IMR-90 (cell line): ENCODE measurements around the gene SPOCK3. TPM values are rescaled to one million over a fixed set of nuclear protein-coding genes. Genes with fewer than 3 reads are reported as not detected.

Experiments used
- ATAC-seq: fragments of 200-7000 bp; cut with Tn5 transposase; 2 replicates; pipeline ENCODE4 v1.9.1; 2020; ENCODE audit warnings: low read depth, mild to moderate bottlenecking, moderate library complexity
- BruUV-seq: library from RNA; stranded (reverse); fragments of 400-500 nt; replicated peaks from 2 replicates; lab custom pipeline; 2021; lab: Mats Ljungman, UMichigan
- CTCF ChIA-PET: fragments of 300-600 bp; formaldehyde crosslinking; extraction: SDS; loops from one replicate; lab custom pipeline; 2021; ENCODE audit warnings: antibody characterized with exemption; lab: Yijun Ruan, JAX
- POLR2A ChIA-PET: fragments of 300-600 bp; sonication (Branson Sonifier 250); formaldehyde crosslinking; loops from one replicate; lab custom pipeline; 2022; ENCODE audit warnings: antibody characterized with exemption; ENCODE audit not compliant: unreplicated experiment; lab: Charles Lee
- DNase-seq: peaks from one replicate; pipeline ENCODE4 v3.0.0; 2013
- H2AFZ ChIP-seq: replicated peaks from 2 replicates; pipeline ENCODE3; 2013; ENCODE audit warnings: low read length, mild to moderate bottlenecking; ENCODE audit not compliant: poor library complexity
- H2AK5ac ChIP-seq: 2 replicates; pipeline ENCODE4 v1.6.1; 2013; ENCODE audit warnings: low read depth, low read length, inconsistent platforms
- H2AK9ac ChIP-seq: replicated peaks from 2 replicates; pipeline ENCODE3; 2013; ENCODE audit warnings: mild to moderate bottlenecking, low read depth, low read length, moderate library complexity; ENCODE audit not compliant: poor library complexity
- H2BK120ac ChIP-seq: 2 replicates; pipeline ENCODE4 v1.6.1; 2013; ENCODE audit warnings: low read depth, low read length, inconsistent platforms
- H2BK15ac ChIP-seq: 3 replicates; pipeline ENCODE4 v1.6.1; 2013; ENCODE audit warnings: low read depth, low read length, inconsistent platforms
- H2BK20ac ChIP-seq: 2 replicates; pipeline ENCODE4 v1.6.1; 2013; ENCODE audit warnings: low read depth, mild to moderate bottlenecking, inconsistent platforms, low read length, moderate library complexity
- H2BK5ac ChIP-seq: 2 replicates; pipeline ENCODE4 v1.6.1; 2013; ENCODE audit warnings: mild to moderate bottlenecking, low read depth, low read length, inconsistent platforms; ENCODE audit not compliant: poor library complexity, severe bottlenecking
- H3K14ac ChIP-seq: replicated peaks from 2 replicates; pipeline ENCODE4 v1.6.1; 2013; ENCODE audit warnings: low read depth, low read length, inconsistent platforms
- H3K18ac ChIP-seq: 2 replicates; pipeline ENCODE4 v1.6.1; 2013; ENCODE audit warnings: low read depth, low read length, control low read depth
- H3K23ac ChIP-seq: 2 replicates; pipeline ENCODE4 v1.6.1; 2013; ENCODE audit warnings: low read depth, low read length, inconsistent platforms
- H3K27ac ChIP-seq: 2 replicates; pipeline ENCODE4 v1.5.1; 2013; ENCODE audit warnings: mild to moderate bottlenecking, control low read depth, low read length; ENCODE audit not compliant: insufficient read depth
- H3K27me3 ChIP-seq: 2 replicates; pipeline ENCODE4 v1.6.1; 2013; ENCODE audit warnings: low read length; ENCODE audit not compliant: control insufficient read depth, insufficient read depth
- H3K36me3 ChIP-seq: 2 replicates; pipeline ENCODE4 v1.6.1; 2013; ENCODE audit warnings: low read length, mixed read lengths; ENCODE audit not compliant: control insufficient read depth, insufficient read depth
- H3K4ac ChIP-seq: 2 replicates; pipeline ENCODE4 v1.6.1; 2013; ENCODE audit warnings: low read depth, low read length, inconsistent platforms
- H3K4me1 ChIP-seq: 2 replicates; pipeline ENCODE4 v1.6.1; 2013; ENCODE audit warnings: low read length, mixed read lengths; ENCODE audit not compliant: control insufficient read depth, insufficient read depth
- H3K4me2 ChIP-seq: 2 replicates; pipeline ENCODE4 v1.6.1; 2013; ENCODE audit warnings: low read depth, mild to moderate bottlenecking, control low read depth, low read length, moderate library complexity
- H3K4me3 ChIP-seq: 2 replicates; pipeline ENCODE4 v1.5.1; 2013; ENCODE audit warnings: low read depth, mild to moderate bottlenecking, control low read depth, low read length, moderate library complexity; ENCODE audit not compliant: insufficient read depth
- H3K56ac ChIP-seq: 2 replicates; pipeline ENCODE4 v1.6.1; 2013; ENCODE audit warnings: low read length, inconsistent platforms; ENCODE audit not compliant: insufficient read depth; ENCODE audit errors: extremely low read depth
- H3K79me1 ChIP-seq, 2 experiments: 2 replicates each; pipeline ENCODE4 v1.6.1; 2013; ENCODE audit warnings: low read length in 2 of 2, inconsistent platforms in 1 of 2, low read depth in 1 of 2
- H3K9ac ChIP-seq: 2 replicates; pipeline ENCODE4 v1.6.1; 2013; ENCODE audit warnings: low read depth, low read length, control low read depth
- H3K9me1 ChIP-seq: 2 replicates; pipeline ENCODE4 v1.6.1; 2013; ENCODE audit warnings: low read length, inconsistent platforms; ENCODE audit not compliant: insufficient read depth
- H3K9me3 ChIP-seq: 2 replicates; pipeline ENCODE4 v1.6.1; 2013; ENCODE audit warnings: low read length; ENCODE audit not compliant: control insufficient read depth, insufficient read depth
- H4K20me1 ChIP-seq: 2 replicates; pipeline ENCODE4 v1.6.1; 2013; ENCODE audit warnings: low read length, inconsistent platforms; ENCODE audit not compliant: insufficient read depth
- H4K5ac ChIP-seq: 2 replicates; pipeline ENCODE4 v1.6.1; 2013; ENCODE audit warnings: mild to moderate bottlenecking, low read depth, low read length, control low read depth
- H4K8ac ChIP-seq, 2 experiments: 2 replicates each; pipeline ENCODE4 v1.6.1; 2013; ENCODE audit warnings: low read depth in 2 of 2, low read length in 2 of 2, control low read depth in 1 of 2, inconsistent platforms in 1 of 2
- H4K91ac ChIP-seq: 2 replicates; pipeline ENCODE4 v1.6.1; 2013; ENCODE audit warnings: low read depth, low read length, inconsistent platforms; ENCODE audit not compliant: insufficient read depth
- BHLHE40 ChIP-seq: fragments of 150-350 bp; IDR thresholded peaks from 2 replicates; pipeline ENCODE4 v1.6.1; 2016; ENCODE audit warnings: mild to moderate bottlenecking, low read depth, low read length
- CEBPB ChIP-seq: IDR thresholded peaks from 2 replicates; pipeline ENCODE4 v1.6.1; 2012; ENCODE audit warnings: low read depth, low read length, improper control_type of control experiment
- CHD1 ChIP-seq: IDR thresholded peaks from 2 replicates; pipeline ENCODE4 v1.6.1; 2012; ENCODE audit warnings: low read depth, low read length, improper control_type of control experiment
- FOS ChIP-seq: fragments of 150-350 bp; IDR thresholded peaks from 2 replicates; pipeline ENCODE4 v1.6.1; 2016; ENCODE audit warnings: low read depth, low read length
- MAFK ChIP-seq: IDR thresholded peaks from 2 replicates; pipeline ENCODE4 v1.6.1; 2012; ENCODE audit warnings: low read depth, low read length, improper control_type of control experiment
- MAZ ChIP-seq: IDR thresholded peaks from 2 replicates; pipeline ENCODE4 v1.6.1; 2012; ENCODE audit warnings: low read depth, mild to moderate bottlenecking, low read length, improper control_type of control experiment, moderate library complexity, borderline replicate concordance
- MXI1 ChIP-seq: IDR thresholded peaks from 2 replicates; pipeline ENCODE4 v1.6.1; 2012; ENCODE audit warnings: low read depth, mild to moderate bottlenecking, low read length, moderate library complexity, borderline replicate concordance
- NFE2L2 ChIP-seq: fragments of 150-350 bp; IDR thresholded peaks from 2 replicates; pipeline ENCODE4 v1.6.1; 2016; ENCODE audit warnings: low read depth, mild to moderate bottlenecking, low read length
- POLR2A ChIP-seq: IDR thresholded peaks from 2 replicates; pipeline ENCODE4 v1.6.1; 2012; ENCODE audit warnings: mild to moderate bottlenecking, low read depth, low read length
- RAD21 ChIP-seq: IDR thresholded peaks from 2 replicates; pipeline ENCODE4 v1.6.1; 2012; ENCODE audit warnings: low read length, improper control_type of control experiment
- RCOR1 ChIP-seq: IDR thresholded peaks from 2 replicates; pipeline ENCODE4 v1.6.1; 2012; ENCODE audit warnings: mild to moderate bottlenecking, low read length, improper control_type of control experiment; ENCODE audit not compliant: insufficient replicate concordance
- RFX5 ChIP-seq: IDR thresholded peaks from 2 replicates; pipeline ENCODE4 v1.8.0; 2012; ENCODE audit warnings: low read depth, mild to moderate bottlenecking, low read length, moderate library complexity
- SMC3 ChIP-seq: fragments of 150-350 bp; IDR thresholded peaks from 2 replicates; pipeline ENCODE4 v1.6.1; 2016; ENCODE audit warnings: low read depth, mild to moderate bottlenecking, antibody characterized with exemption, low read length, moderate library complexity
- WGBS, 2 experiments: methylation state at CpG; one replicate each; pipeline versions ENCODE4 v1.1.5 to v1.1.7; 2013; ENCODE audit warnings: missing lambda C conversion rate in 2 of 2; ENCODE audit not compliant: insufficient read length in 1 of 2; ENCODE audit errors: extremely low coverage in 2 of 2; 5-methylcytosine and 5-hydroxymethylcytosine counted together
- dilution Hi-C: fragments of 300-500 bp; cut with HindIII; formaldehyde crosslinking; loops from one replicate; pipeline ENCODE4 v1.14.3; 2018; ENCODE audit warnings: low sequenced_read_pairs; ENCODE audit not compliant: unreplicated experiment
- in situ Hi-C: fragments of 300-500 bp; cut with MboI; formaldehyde crosslinking; loops from 3 replicates; pipeline ENCODE4 v1.14.3; 2019; ENCODE audit warnings: low sequenced_read_pairs, inconsistent platforms, mixed read lengths
- intact Hi-C: fragments of 100-400 bp; cut with micrococcal nuclease; formaldehyde crosslinking; loops from 2 replicates; pipeline ENCODE4 v1.10.0; 2022
- polyA plus RNA-seq, 3 experiments: library from polyadenylated mRNA; depleted of rRNA; stranded (reverse); fragments of >200 nt; gene quantifications; 2 replicates each; pipeline ENCODE4 v1.2.3, GENCODE V29; 2012; ENCODE audit warnings: low replicate concordance in 1 of 3
- total RNA-seq: library from RNA; depleted of rRNA; stranded (reverse); fragments of >200 nt; gene quantifications from 2 replicates; pipeline ENCODE4 v1.2.3, GENCODE V29; 2012
- TF ChIP-seq, protein P1 (sequence below): fragments of 150-350 bp; IDR thresholded peaks from 2 replicates; pipeline ENCODE4 v1.6.1; 2017; ENCODE audit warnings: mild to moderate bottlenecking, antibody characterized with exemption, low read length, low read depth
- TF ChIP-seq, protein P2 (sequence below): fragments of 150-350 bp; IDR thresholded peaks from 2 replicates; pipeline ENCODE4 v1.6.1; 2016; ENCODE audit warnings: low read depth, mild to moderate bottlenecking, low read length, moderate library complexity, borderline replicate concordance

SPOCK3 gene
- total and polyA plus RNA-seq, 2 of the 4 experiments (the other 2 are of a cell fraction) = not detected

DNA sequence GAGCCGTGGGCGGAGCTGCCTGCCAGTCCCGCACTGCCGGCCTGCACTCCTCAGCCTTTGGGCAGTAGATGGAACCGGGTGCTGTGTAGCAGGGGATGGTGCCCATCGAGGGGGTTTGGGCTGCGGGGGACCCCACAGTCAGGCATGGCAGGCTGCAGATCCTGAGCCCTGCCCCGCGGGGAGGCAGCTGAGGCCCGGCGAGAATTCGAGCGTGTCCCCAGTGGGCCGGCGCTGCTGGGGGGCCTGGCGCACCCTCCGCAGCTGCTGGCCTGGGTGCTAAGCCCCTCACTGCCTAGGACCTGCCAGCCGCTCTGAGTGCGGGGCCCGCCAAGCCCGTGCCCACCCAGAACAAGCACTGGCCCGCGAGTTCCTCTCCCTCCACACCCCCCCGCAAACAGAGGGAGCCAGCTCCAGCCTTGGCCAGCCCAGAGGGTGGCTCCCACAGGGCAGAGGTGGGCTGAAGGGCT lies 391.5 kb downstream of the SPOCK3 start:
- H4K8ac ChIP-seq = no peak overlapping the region
- no peak overlapping the region for H2AFZ ChIP-seq
- ChIA-PET CTCF (no interaction called here), POLR2A (no interaction called here)
- no peak overlapping the region for H3K4me2 ChIP-seq
- dilution Hi-C loops (no loop called here), intact Hi-C loops (no loop called here), in situ Hi-C loops (no loop called here)
- H3K18ac ChIP-seq = no peak overlapping the region
- H3K9me3 ChIP-seq = peaks cover 11% of the 10 kb centered on the region
- no peak overlapping the region for H2BK15ac ChIP-seq
- no peak overlapping the region for H3K14ac ChIP-seq
- no TSS peak for BruUV-seq
- H3K27ac ChIP-seq = no peak overlapping the region
- no peaks in the 10 kb centered on the region for H3K27me3 ChIP-seq
- DNase-seq (no peak), ATAC-seq (no peak)
- H3K56ac ChIP-seq = no peak overlapping the region
- H2BK20ac ChIP-seq = no peak overlapping the region
- H2AK9ac ChIP-seq = no peak overlapping the region
- no peak overlapping the region for H3K4me3 ChIP-seq
- TF ChIP-seq, protein P1, sequence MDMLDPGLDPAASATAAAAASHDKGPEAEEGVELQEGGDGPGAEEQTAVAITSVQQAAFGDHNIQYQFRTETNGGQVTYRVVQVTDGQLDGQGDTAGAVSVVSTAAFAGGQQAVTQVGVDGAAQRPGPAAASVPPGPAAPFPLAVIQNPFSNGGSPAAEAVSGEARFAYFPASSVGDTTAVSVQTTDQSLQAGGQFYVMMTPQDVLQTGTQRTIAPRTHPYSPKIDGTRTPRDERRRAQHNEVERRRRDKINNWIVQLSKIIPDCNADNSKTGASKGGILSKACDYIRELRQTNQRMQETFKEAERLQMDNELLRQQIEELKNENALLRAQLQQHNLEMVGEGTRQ = no peak
- TF ChIP-seq MAZ (no peak), MXI1 (no peak), SMC3 (no peak), RCOR1 (no peak), CEBPB (no peak), NFE2L2 (no peak), RFX5 (no peak), MAFK (no peak), FOS (no peak), CHD1 (no peak), RAD21 (no peak), POLR2A (no peak), BHLHE40 (no peak)
- TF ChIP-seq, protein P2, sequence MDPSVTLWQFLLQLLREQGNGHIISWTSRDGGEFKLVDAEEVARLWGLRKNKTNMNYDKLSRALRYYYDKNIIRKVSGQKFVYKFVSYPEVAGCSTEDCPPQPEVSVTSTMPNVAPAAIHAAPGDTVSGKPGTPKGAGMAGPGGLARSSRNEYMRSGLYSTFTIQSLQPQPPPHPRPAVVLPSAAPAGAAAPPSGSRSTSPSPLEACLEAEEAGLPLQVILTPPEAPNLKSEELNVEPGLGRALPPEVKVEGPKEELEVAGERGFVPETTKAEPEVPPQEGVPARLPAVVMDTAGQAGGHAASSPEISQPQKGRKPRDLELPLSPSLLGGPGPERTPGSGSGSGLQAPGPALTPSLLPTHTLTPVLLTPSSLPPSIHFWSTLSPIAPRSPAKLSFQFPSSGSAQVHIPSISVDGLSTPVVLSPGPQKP = no peak
- H2BK5ac ChIP-seq = no peak overlapping the region
- no peaks in the 10 kb centered on the region for H3K79me1 ChIP-seq
- no peaks in the 10 kb centered on the region for H3K36me3 ChIP-seq
- no peak overlapping the region for H3K23ac ChIP-seq
- no peak overlapping the region for H3K4ac ChIP-seq
- no peak overlapping the region for H4K91ac ChIP-seq
- 40% methylated on average over 3 of the region's 24 CpGs; no CpG with 5 or more reads in 1 of the 2 experiments for WGBS, 2 experiments
- H3K4me1 ChIP-seq = no peaks in the 10 kb centered on the region
- no peak overlapping the region for H4K5ac ChIP-seq
- H2AK5ac ChIP-seq = no peak overlapping the region
- no peaks in the 10 kb centered on the region for H3K9me1 ChIP-seq
- H2BK120ac ChIP-seq = no peak overlapping the region
- no peak overlapping the region for H3K9ac ChIP-seq
- H4K20me1 ChIP-seq = no peaks in the 10 kb centered on the region
